OCI-LY1 (cell line): ENCODE measurements around the gene NPAS4.

Source experiments
- EZH2 ChIP-seq: fragments of 200-600 bp; sonication (generic), shearing (Covaris generic); IDR thresholded peaks from 2 replicates; pipeline ENCODE4 v1.8.0; 2017; ENCODE audit warnings: borderline replicate concordance, mixed run types, mild to moderate bottlenecking, antibody characterized with exemption, low read length, moderate library complexity, mixed read lengths
- TF ChIP-seq, protein P1 (sequence below): fragments of 200-600 bp; sonication (generic), shearing (Covaris generic); IDR thresholded peaks from 2 replicates; pipeline ENCODE4 v1.5.1; 2017; ENCODE audit warnings: mild to moderate bottlenecking, antibody characterized with exemption, low read length, moderate library complexity, mixed read lengths

DNA sequence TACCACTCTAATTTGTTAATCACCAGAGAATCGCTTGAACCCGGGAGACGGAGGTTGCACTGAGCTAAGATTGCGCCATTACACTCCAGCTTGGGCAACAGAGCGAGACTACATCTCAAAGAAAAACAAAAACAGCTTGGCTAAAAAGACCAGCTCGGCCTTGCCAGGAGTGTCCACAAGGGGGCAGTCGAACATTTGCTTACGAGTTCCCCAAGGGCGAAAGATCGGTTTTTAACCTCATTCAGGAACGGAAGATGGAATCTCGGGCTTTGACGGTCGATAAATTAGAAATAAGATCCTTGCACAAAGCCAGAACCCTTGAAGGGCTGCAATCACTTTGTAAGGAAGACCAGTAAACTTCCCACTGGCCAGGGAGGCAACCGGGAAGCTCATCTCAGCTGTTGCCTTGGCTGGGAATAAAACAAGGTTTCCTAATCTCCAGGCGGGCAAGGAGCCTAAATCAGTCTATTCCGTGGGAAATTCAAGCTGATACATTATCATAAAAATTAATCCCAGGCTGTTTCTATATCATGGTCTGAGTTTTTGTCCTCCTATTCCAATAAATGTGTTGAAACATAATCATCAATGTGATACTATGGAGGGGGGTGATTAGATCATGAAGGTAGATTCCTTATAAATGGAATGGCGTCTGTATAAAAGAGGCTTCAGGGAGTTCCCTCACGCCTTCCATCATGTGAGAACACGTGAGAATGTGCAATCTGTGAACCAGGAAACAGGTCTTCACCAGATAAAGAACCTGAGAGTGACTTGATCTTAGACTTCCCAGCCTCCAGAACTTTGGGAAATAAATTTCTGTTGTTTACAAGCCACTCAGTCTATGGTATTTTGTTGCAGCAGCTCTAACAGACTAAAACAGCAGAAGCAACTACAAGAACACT, 34.4 kb upstream of the NPAS4 start:
- TF ChIP-seq, protein P1, sequence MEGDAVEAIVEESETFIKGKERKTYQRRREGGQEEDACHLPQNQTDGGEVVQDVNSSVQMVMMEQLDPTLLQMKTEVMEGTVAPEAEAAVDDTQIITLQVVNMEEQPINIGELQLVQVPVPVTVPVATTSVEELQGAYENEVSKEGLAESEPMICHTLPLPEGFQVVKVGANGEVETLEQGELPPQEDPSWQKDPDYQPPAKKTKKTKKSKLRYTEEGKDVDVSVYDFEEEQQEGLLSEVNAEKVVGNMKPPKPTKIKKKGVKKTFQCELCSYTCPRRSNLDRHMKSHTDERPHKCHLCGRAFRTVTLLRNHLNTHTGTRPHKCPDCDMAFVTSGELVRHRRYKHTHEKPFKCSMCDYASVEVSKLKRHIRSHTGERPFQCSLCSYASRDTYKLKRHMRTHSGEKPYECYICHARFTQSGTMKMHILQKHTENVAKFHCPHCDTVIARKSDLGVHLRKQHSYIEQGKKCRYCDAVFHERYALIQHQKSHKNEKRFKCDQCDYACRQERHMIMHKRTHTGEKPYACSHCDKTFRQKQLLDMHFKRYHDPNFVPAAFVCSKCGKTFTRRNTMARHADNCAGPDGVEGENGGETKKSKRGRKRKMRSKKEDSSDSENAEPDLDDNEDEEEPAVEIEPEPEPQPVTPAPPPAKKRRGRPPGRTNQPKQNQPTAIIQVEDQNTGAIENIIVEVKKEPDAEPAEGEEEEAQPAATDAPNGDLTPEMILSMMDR, result peak; percentile 89
- no peak for TF ChIP-seq EZH2
